ENCODE results near the gene CACNA1I.

The CACNA1I gene

GRCh38 chr22:39597236-39597869 is 26.8 kb downstream of the CACNA1I start:
- DNase-seq (ENCODE audit: low spot score): no peak

DNA sequence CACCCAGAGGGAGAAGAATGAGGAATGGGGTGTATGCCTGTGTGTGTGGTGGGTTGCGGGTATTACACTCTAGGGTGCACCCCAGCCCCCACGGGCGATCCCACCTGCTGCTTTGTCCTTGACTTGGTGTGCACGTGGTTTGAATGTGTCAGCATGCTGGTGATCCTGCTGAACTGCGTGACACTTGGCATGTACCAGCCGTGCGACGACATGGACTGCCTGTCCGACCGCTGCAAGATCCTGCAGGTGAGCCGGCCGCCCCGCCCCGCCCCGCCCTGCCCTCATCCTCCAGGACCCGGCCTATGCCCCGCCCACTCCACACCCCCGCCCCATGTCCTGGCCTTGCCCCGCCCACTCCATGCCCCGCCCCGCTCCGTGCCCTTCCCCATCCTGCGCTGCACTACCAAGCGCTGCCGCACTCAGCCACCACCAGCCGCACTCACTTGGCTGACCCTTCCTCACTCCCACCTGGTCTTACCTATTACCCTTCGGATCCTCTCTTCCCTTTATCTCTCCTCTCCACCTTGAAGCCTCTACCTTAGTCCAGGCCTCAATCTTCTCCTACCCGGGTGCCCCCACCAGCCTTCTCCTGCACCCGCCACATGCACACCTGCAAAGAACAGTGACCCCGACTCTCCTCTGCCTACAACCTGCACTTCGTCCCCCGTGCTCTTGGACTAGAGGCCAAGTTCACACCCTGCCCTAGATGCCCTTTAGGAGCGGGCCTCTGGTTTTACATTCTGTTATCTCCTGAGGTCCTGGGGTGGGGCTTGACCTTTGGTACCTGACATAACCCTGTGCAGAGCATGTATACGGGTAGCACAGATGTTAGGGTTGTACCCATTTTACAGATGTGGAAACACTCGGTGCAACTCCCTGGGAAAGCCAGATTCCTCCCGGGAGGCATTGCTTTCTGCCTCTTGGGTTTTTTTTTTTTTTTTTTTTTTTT is 27.7 kb downstream of the CACNA1I start:
- DNase-seq (ENCODE audit: low spot score): no peak

DNA sequence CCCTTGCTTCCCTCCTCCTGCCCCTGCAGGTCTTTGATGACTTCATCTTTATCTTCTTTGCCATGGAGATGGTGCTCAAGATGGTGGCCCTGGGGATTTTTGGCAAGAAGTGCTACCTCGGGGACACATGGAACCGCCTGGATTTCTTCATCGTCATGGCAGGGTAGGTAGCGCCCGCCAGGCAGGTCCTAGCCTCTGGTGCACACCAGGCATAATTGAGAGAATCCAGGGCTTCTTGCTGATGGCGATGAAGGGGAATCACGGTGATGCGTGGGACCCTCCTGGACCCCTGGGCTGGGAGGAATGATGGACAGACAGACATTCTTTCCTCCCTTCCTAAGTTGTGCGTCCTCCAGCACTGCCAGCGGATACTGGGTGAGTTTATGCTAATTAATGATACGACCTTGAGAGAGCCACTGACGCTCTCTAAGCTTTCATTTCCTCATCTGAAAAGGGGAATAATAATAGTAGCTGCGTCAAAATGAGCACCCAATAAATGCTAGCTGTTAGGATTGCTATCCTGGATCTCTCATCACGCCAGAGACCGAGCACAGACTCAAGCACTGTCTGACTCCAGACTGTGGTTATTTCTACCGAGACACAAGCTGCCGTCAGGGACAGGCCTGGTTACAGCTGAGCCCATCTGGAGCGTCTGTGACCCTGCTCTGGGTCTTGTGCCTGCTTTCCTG is 30.1 kb downstream of the CACNA1I start:
- no peak for DNase-seq (ENCODE audit: low spot score)

- no peak for DNase-seq (ENCODE audit: low spot score)
These were observed 30.6 kb downstream of the CACNA1I start for GRCh38 chr22:39601180-39601535.

DNA sequence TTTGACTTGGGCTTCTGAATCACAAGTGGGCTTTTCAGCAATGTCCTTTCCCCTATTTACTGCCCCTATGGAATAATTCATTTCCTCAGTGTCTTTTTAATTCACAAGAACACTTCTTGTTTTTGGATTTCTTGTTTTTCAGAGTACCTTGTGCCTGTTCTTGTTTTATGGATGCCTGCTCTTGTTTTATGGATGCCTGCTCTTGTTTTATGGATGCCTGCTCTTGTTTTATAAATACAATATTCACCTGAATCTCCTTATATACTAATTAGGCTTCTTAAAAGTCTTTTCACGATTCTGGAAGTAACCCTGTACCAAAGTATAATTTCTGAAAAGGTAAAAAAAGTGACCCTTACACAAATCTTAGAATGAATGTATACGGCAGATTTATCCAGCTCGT is 32.8 kb downstream of the CACNA1I start:
- no peak for DNase-seq (ENCODE audit: low spot score)

- no peak for DNase-seq (ENCODE audit: low spot score)
These were observed 39.7 kb downstream of the CACNA1I start for GRCh38 chr22:39610246-39610645.

- no peak for DNase-seq (ENCODE audit: low spot score)
These were observed 40.2 kb downstream of the CACNA1I start for GRCh38 chr22:39610766-39611165.

GRCh38 chr22:39611360-39611759 is 40.8 kb downstream of the CACNA1I start:
- no peak for DNase-seq (ENCODE audit: low spot score)

DNA sequence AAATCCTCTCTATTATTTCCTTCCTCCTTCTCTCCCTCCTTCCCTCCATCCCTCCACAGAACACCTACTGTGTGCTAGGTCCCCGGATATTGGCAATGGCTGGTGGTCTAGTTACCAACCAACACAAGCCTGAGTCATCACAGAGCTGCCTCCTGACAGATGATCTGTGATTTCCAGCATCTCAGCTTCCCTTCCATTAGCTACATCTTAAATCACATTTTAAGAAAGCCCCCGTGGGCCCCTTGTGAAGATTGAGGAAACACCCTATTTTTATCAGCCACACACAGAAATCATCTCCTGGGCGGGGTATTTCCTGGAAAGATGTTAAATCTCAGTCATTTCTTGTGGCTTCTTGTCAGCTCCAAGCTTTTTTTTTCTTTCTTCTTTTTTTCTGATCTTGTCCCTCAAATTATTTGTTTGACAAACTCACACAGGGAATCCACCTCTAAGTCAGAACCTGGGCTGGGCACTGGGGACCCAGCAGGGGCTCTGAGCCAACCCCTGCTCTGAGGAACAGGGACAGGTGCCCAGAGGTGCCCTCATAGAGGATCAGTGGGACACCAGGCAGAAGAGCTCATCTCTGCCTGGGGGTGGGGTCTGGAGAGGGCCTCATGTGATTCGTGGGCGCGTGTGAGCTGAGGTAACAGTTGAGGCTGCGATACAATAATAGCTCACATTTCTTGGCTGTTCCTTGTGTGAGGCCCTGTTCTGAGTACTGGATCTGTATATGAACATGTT is 42.4 kb downstream of the CACNA1I start:
- DNase-seq (ENCODE audit: low spot score): no peak

DNA sequence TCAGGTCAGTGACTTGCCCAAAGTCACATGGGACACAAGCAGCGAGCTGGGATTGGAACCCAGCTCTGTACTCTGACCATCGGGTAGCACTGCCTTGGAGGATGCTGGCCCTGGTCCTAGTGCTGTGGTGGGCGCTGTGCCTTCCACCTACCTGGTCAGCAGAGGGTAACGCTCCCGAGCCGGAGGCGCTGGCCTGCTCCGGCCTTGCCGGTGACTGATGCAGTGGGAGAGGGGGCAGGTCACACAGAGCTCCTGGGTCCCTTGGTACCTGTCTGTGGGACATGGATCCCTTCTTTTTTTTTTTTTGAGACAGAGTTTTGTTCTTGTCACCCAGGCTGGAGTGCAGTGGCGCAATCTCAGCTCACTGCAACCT is 43.0 kb downstream of the CACNA1I start:
- DNase-seq (ENCODE audit: low spot score): no peak

- no peak for DNase-seq (ENCODE audit: low spot score)
These were observed 43.9 kb downstream of the CACNA1I start for GRCh38 chr22:39614442-39614841.

DNA sequence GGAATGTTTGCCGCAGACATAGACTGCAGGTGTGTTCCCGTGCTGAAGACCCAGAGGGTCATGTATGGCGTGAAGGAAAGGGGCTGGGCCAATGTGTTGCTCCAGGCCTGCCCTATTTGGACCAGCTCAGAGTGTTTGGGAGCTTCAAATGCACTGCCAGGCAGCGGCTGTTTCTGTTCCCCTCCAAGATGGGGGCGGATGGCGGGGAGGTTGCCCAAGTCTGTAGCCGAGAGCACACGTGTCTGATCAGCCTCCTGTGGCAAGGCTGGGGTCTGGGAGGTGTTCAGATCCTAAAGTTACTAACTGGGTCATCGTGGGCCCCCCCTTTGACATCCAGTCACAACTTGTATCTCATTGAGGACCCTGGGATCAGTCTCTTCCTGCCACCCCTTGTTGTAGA is 45.5 kb downstream of the CACNA1I start:
- no peak for DNase-seq (ENCODE audit: low spot score)

GRCh38 chr22:39616781-39617180 is 46.2 kb downstream of the CACNA1I start:
- DNase-seq (ENCODE audit: low spot score): no peak

- DNase-seq (ENCODE audit: low spot score): no peak
These were observed 46.8 kb downstream of the CACNA1I start for GRCh38 chr22:39617342-39617741.

GRCh38 chr22:39617970-39618757 is 47.6 kb downstream of the CACNA1I start:
- no peak for DNase-seq (ENCODE audit: low spot score)

GRCh38 chr22:39618996-39619530 is 48.5 kb downstream of the CACNA1I start:
- DNase-seq (ENCODE audit: low spot score): no peak

- DNase-seq (ENCODE audit: low spot score): no peak
These were observed 50.6 kb downstream of the CACNA1I start for GRCh38 chr22:39620924-39621690.

GRCh38 chr22:39621826-39622225 is 51.3 kb downstream of the CACNA1I start:
- DNase-seq (ENCODE audit: low spot score): no peak

GRCh38 chr22:39622881-39623367 is 52.4 kb downstream of the CACNA1I start:
- peak; percentile 75 for DNase-seq (ENCODE audit: low spot score)

Data from HuH-7.5 (cell line).